WTC11 (cell line): ENCODE measurements around the gene PADI6. TPM values are rescaled to one million over a fixed set of nuclear protein-coding genes. Genes with fewer than 3 reads are reported as not detected.

Source experiments
- ATAC-seq: fragments of 200-7000 bp; cut with Tn5 transposase; 2 replicates; pipeline ENCODE4 v1.10.0; 2021; ENCODE audit warnings: mild to moderate bottlenecking, moderate library complexity
- CTCF ChIA-PET: fragments of 300-600 bp; sonication (Branson Sonifier 250); formaldehyde crosslinking; loops from one replicate; lab custom pipeline; 2021; ENCODE audit warnings: antibody characterized with exemption; lab: Charles Lee
- POLR2A ChIA-PET: fragments of 350-600 bp; sonication (Branson Sonifier 250); formaldehyde crosslinking; loops from one replicate; lab custom pipeline; 2021; ENCODE audit warnings: antibody characterized with exemption; lab: Charles Lee
- DNase-seq: peaks from one replicate; pipeline ENCODE4 v3.0.0; 2021; ENCODE audit warnings: low spot score
- H3K27ac Mint-ChIP-seq: 2 replicates; pipeline ENCODE4 v1.8.0; 2021; ENCODE audit warnings: mixed read lengths
- H3K27me3 Mint-ChIP-seq: 2 replicates; pipeline ENCODE4 v1.8.0; 2021; ENCODE audit warnings: low read depth, mild to moderate bottlenecking, moderate library complexity, mixed read lengths
- H3K36me3 Mint-ChIP-seq: 2 replicates; pipeline ENCODE4 v1.8.0; 2021; ENCODE audit warnings: mixed read lengths
- H3K4me1 Mint-ChIP-seq: 2 replicates; pipeline ENCODE4 v1.8.0; 2022; ENCODE audit warnings: mixed read lengths
- H3K4me3 Mint-ChIP-seq: 2 replicates; pipeline ENCODE4 v1.8.0; 2021; ENCODE audit warnings: mild to moderate bottlenecking, moderate library complexity, mixed read lengths
- H3K9me3 Mint-ChIP-seq: 2 replicates; pipeline ENCODE4 v1.8.0; 2021; ENCODE audit warnings: mixed read lengths
- FOXK1 ChIP-seq: sonication (generic); formaldehyde crosslinking; IDR thresholded peaks from 2 replicates; pipeline ENCODE4 v1.8.0; 2022; ENCODE audit warnings: mild to moderate bottlenecking, moderate library complexity, missing genetic modification reagents
- KAT7 ChIP-seq: sonication (generic); formaldehyde crosslinking; IDR thresholded peaks from 2 replicates; pipeline ENCODE4 v1.8.1; 2023; ENCODE audit warnings: missing genetic modification reagents, mild to moderate bottlenecking, borderline replicate concordance
- NFATC4 ChIP-seq: fragments of 250-450 bp; sonication (Bioruptor Pico); IDR thresholded peaks from 2 replicates; pipeline ENCODE4 v1.9.0; 2021; ENCODE audit warnings: mild to moderate bottlenecking
- NFYB ChIP-seq: sonication (generic); formaldehyde crosslinking; conservative IDR thresholded peaks from 2 replicates; pipeline ENCODE4 v1.8.0; 2022; ENCODE audit warnings: low read depth, missing genetic modification reagents
- OVOL2 ChIP-seq: fragments of 250-450 bp; sonication (Bioruptor Pico); IDR thresholded peaks from 2 replicates; pipeline ENCODE4 v1.9.0; 2021; ENCODE audit warnings: mild to moderate bottlenecking, borderline replicate concordance
- TEAD4 ChIP-seq: sonication (generic); formaldehyde crosslinking; IDR thresholded peaks from 2 replicates; pipeline ENCODE4 v1.8.0; 2022; ENCODE audit warnings: mild to moderate bottlenecking, missing genetic modification reagents
- TP53 ChIP-seq: sonication (generic); formaldehyde crosslinking; IDR thresholded peaks from 2 replicates; pipeline ENCODE4 v1.8.1; 2023; ENCODE audit warnings: mild to moderate bottlenecking, missing genetic modification reagents
- ZBTB21 ChIP-seq: sonication (generic); formaldehyde crosslinking; IDR thresholded peaks from 2 replicates; pipeline ENCODE4 v1.8.1; 2023; ENCODE audit warnings: mild to moderate bottlenecking, missing genetic modification reagents, borderline replicate concordance
- ZNF219 ChIP-seq: sonication (generic); formaldehyde crosslinking; IDR thresholded peaks from 2 replicates; pipeline ENCODE4 v1.8.0; 2023; ENCODE audit warnings: missing genetic modification reagents, mild to moderate bottlenecking, borderline replicate concordance
- ZNF232 ChIP-seq: sonication (generic); formaldehyde crosslinking; IDR thresholded peaks from 2 replicates; pipeline ENCODE4 v1.8.0; 2022; ENCODE audit warnings: mild to moderate bottlenecking, missing genetic modification reagents
- ZNF263 ChIP-seq: sonication (generic); formaldehyde crosslinking; IDR thresholded peaks from 2 replicates; pipeline ENCODE4 v1.8.1; 2022; ENCODE audit warnings: low read depth, mild to moderate bottlenecking, moderate library complexity, missing genetic modification reagents
- ZNF317 ChIP-seq: sonication (generic); formaldehyde crosslinking; IDR thresholded peaks from 2 replicates; pipeline ENCODE4 v1.8.1; 2023; ENCODE audit warnings: low read depth, mild to moderate bottlenecking, moderate library complexity, missing genetic modification reagents, borderline replicate concordance
- ZNF396 ChIP-seq: fragments of 250-450 bp; sonication (Bioruptor Pico); IDR thresholded peaks from 2 replicates; pipeline ENCODE4 v1.8.0; 2021; ENCODE audit warnings: mild to moderate bottlenecking, moderate library complexity, borderline replicate concordance
- ZNF416 ChIP-seq: fragments of 250-450 bp; sonication (Bioruptor Pico); IDR thresholded peaks from 2 replicates; pipeline ENCODE4 v1.9.0; 2021; ENCODE audit warnings: mild to moderate bottlenecking, inconsistent platforms
- total RNA-seq: library from RNA; stranded (reverse); gene quantifications from 3 replicates; pipeline ENCODE4 v1.2.3, GENCODE V29; 2021
- TF ChIP-seq, protein P1 (sequence below): fragments of 250-450 bp; sonication (Bioruptor Pico); conservative IDR thresholded peaks from 2 replicates; pipeline ENCODE4 v1.9.0; 2021; ENCODE audit warnings: mild to moderate bottlenecking
- TF ChIP-seq, protein P2 (sequence below): fragments of 250-450 bp; sonication (Bioruptor Pico); IDR thresholded peaks from 2 replicates; pipeline ENCODE4 v1.8.0; 2021; ENCODE audit warnings: mild to moderate bottlenecking
- TF ChIP-seq, protein P3 (sequence below): fragments of 200-600 bp; IDR thresholded peaks from 2 replicates; pipeline ENCODE4 v1.8.0; 2022; ENCODE audit warnings: antibody characterized with exemption
- TF ChIP-seq, protein P4 (sequence below): sonication (generic); formaldehyde crosslinking; IDR thresholded peaks from 2 replicates; pipeline ENCODE4 v1.8.0; 2023; ENCODE audit warnings: missing genetic modification reagents
- TF ChIP-seq, protein P5 (sequence below): fragments of 250-450 bp; sonication (Bioruptor Pico); IDR thresholded peaks from 2 replicates; pipeline ENCODE4 v1.9.0; 2021; ENCODE audit warnings: moderate library complexity, mild to moderate bottlenecking, inconsistent platforms, borderline replicate concordance
- TF ChIP-seq, protein P6 (sequence below): sonication (generic); formaldehyde crosslinking; IDR thresholded peaks from 2 replicates; pipeline ENCODE4 v1.8.1; 2022; ENCODE audit warnings: low read depth, missing genetic modification reagents, borderline replicate concordance
- TF ChIP-seq, protein P7 (sequence below): sonication (generic); formaldehyde crosslinking; IDR thresholded peaks from 2 replicates; pipeline ENCODE4 v1.8.1; 2023; ENCODE audit warnings: mild to moderate bottlenecking, moderate library complexity, missing genetic modification reagents

Gene PADI6
- total RNA-seq, 1 experiment from 2014 or later = not detected

DNA sequence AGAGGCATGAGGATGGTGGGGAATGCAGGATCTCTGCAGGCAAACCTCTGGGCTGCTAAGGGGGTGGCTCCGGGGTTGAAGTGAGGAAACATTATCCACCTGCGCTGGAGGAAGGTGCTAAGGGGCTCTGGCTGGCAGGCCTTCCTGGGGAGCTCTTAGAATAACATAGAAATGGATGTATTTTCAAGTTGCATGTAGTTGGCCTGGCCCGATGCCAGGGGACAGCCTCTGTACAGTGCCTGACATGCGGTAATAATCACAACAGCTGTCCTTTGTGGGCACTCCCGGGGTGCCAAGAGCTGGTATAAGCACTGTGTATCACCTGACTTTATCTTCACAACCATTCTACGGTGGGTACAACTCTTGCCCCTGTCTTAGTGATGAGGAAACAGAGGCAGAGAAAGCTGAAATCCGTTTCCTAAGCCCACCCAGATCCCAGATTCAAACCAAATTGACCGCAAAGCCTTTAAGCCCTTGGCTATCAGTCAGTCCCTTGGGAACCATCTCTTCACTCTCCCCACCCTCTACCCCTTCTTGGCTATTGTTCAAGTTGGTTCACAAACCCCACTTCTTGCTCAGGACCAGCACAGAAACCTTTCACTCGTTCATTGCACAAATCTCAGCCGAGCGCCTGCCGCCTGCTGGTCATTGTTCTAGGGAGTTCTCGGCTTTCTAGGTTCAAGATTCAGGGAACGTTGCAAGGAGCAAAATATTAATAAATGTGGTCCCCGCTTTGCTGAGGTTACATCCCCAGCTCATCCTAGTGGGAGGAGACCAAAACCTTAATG is 33.1 kb upstream of the PADI6 start:
- no peak for DNase-seq
- Mint-ChIP-seq H3K27ac (no peak overlapping the region), H3K4me3 (no peak overlapping the region), H3K27me3 (no peaks in the 10 kb centered on the region), H3K36me3 (peaks cover 6% of the 10 kb centered on the region; the same call in 1 of the 2 replicates)
- ChIA-PET POLR2A (no interaction called here), CTCF (interaction anchor here (0.8 to 1.4 kb wide), 5 partner anchors 17 to 279 kb away, joined by 3 to 4 read pairs (median 3); no protein-coding TSS in a partner anchor)
- TF ChIP-seq KAT7 = no peak
- TF ChIP-seq, protein P1, sequence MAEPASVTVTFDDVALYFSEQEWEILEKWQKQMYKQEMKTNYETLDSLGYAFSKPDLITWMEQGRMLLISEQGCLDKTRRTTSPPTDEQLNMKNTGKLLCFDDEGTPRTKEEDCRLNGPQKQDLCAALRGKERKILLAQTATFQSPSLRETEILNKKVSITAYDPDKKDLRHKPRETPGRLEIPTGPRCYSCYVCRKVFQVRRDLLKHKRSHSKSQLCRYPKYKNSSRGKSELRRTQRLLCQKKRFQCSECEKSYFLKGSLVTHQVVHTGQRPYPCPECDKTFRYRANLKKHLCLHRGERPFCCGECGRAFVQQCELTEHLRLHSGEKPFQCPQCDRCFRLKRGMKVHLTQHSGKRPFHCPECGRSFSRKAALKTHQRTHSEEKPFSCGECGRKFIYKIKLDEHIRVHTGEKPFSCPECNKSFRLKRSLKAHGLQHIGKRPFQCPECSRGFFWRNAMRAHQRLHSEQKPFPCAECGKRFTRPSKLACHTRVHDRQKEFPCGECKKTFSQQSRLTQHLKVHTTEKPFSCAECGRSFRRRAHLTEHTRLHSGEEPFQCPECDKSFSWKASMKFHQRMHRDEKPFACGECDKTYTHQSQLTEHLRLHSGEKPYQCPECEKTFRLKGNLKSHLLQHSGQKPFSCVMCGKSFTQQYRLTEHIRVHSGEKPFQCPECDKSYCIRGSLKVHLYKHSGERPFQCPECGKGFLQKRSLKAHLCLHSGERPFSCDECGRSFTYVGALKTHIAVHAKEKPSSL (CRISPR knock-in tag) = no peak
- no peak for TF ChIP-seq TEAD4 (CRISPR knock-in tag)
- no peak for TF ChIP-seq OVOL2 (CRISPR knock-in tag)
- TF ChIP-seq ZNF263 (CRISPR knock-in tag) = no peak
- no peak for TF ChIP-seq NFYB (CRISPR knock-in tag)
- TF ChIP-seq ZNF396 (CRISPR knock-in tag) = no peak
- no peak for TF ChIP-seq ZNF219 (CRISPR knock-in tag)
- TF ChIP-seq, all 79 proteins: peak for 0
- peaks cover 6% of the 10 kb centered on the region for H3K9me3 Mint-ChIP-seq
- no peak for ATAC-seq
- H3K4me1 Mint-ChIP-seq = no peaks in the 10 kb centered on the region

DNA sequence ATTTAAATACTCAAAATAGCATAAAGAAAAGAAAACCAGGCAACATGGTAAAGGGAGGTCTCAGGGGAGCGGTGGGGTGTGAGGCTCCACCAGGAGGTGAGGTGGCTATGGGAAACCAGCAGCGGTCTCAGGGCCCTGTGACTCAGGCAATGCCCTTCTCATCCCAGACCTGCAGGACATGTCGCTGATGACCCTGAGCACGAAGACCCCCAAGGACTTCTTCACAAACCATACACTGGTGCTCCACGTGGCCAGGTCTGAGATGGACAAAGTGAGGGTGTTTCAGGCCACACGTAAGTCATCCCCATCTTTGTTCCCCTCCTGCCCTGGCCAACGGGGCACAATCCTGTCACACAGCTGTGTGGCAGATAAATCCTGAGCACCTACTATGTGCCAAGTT is 32.5 kb upstream of the PADI6 start:
- TF ChIP-seq ZNF317 (CRISPR knock-in tag) = no peak
- TF ChIP-seq, protein P2, sequence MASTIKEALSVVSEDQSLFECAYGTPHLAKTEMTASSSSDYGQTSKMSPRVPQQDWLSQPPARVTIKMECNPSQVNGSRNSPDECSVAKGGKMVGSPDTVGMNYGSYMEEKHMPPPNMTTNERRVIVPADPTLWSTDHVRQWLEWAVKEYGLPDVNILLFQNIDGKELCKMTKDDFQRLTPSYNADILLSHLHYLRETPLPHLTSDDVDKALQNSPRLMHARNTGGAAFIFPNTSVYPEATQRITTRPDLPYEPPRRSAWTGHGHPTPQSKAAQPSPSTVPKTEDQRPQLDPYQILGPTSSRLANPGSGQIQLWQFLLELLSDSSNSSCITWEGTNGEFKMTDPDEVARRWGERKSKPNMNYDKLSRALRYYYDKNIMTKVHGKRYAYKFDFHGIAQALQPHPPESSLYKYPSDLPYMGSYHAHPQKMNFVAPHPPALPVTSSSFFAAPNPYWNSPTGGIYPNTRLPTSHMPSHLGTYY (CRISPR knock-in tag) = no peak
- TF ChIP-seq, protein P3, sequence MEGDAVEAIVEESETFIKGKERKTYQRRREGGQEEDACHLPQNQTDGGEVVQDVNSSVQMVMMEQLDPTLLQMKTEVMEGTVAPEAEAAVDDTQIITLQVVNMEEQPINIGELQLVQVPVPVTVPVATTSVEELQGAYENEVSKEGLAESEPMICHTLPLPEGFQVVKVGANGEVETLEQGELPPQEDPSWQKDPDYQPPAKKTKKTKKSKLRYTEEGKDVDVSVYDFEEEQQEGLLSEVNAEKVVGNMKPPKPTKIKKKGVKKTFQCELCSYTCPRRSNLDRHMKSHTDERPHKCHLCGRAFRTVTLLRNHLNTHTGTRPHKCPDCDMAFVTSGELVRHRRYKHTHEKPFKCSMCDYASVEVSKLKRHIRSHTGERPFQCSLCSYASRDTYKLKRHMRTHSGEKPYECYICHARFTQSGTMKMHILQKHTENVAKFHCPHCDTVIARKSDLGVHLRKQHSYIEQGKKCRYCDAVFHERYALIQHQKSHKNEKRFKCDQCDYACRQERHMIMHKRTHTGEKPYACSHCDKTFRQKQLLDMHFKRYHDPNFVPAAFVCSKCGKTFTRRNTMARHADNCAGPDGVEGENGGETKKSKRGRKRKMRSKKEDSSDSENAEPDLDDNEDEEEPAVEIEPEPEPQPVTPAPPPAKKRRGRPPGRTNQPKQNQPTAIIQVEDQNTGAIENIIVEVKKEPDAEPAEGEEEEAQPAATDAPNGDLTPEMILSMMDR = no peak
- TF ChIP-seq ZNF416 = no peak
- no peak for TF ChIP-seq TP53
- no peak for TF ChIP-seq NFATC4
- TF ChIP-seq ZNF263 (CRISPR knock-in tag) = no peak
- no peak for TF ChIP-seq ZNF232
- TF ChIP-seq, protein P4, sequence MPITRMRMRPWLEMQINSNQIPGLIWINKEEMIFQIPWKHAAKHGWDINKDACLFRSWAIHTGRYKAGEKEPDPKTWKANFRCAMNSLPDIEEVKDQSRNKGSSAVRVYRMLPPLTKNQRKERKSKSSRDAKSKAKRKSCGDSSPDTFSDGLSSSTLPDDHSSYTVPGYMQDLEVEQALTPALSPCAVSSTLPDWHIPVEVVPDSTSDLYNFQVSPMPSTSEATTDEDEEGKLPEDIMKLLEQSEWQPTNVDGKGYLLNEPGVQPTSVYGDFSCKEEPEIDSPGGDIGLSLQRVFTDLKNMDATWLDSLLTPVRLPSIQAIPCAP (CRISPR knock-in tag) = no peak
- TF ChIP-seq FOXK1 = no peak
- no peak for TF ChIP-seq ZBTB21
- TF ChIP-seq, protein P5, sequence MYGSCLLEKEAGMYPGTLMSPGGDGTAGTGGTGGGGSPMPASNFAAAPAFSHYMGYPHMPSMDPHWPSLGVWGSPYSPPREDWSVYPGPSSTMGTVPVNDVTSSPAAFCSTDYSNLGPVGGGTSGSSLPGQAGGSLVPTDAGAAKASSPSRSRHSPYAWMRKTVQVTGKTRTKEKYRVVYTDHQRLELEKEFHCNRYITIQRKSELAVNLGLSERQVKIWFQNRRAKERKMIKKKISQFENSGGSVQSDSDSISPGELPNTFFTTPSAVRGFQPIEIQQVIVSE (CRISPR knock-in tag) = no peak
- no peak for TF ChIP-seq TEAD4 (CRISPR knock-in tag)
- TF ChIP-seq, protein P6, sequence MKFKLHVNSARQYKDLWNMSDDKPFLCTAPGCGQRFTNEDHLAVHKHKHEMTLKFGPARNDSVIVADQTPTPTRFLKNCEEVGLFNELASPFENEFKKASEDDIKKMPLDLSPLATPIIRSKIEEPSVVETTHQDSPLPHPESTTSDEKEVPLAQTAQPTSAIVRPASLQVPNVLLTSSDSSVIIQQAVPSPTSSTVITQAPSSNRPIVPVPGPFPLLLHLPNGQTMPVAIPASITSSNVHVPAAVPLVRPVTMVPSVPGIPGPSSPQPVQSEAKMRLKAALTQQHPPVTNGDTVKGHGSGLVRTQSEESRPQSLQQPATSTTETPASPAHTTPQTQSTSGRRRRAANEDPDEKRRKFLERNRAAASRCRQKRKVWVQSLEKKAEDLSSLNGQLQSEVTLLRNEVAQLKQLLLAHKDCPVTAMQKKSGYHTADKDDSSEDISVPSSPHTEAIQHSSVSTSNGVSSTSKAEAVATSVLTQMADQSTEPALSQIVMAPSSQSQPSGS (CRISPR knock-in tag) = no peak
- TF ChIP-seq, protein P7, sequence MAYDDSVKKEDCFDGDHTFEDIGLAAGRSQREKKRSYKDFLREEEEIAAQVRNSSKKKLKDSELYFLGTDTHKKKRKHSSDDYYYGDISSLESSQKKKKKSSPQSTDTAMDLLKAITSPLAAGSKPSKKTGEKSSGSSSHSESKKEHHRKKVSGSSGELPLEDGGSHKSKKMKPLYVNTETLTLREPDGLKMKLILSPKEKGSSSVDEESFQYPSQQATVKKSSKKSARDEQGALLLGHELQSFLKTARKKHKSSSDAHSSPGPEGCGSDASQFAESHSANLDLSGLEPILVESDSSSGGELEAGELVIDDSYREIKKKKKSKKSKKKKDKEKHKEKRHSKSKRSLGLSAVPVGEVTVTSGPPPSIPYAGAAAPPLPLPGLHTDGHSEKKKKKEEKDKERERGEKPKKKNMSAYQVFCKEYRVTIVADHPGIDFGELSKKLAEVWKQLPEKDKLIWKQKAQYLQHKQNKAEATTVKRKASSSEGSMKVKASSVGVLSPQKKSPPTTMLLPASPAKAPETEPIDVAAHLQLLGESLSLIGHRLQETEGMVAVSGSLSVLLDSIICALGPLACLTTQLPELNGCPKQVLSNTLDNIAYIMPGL = no peak
- no peak for TF ChIP-seq OVOL2 (CRISPR knock-in tag)
- peaks cover 7% of the 10 kb centered on the region; the same call in 1 of the 2 replicates for H3K36me3 Mint-ChIP-seq
- no peaks in the 10 kb centered on the region for H3K27me3 Mint-ChIP-seq
- no peak for DNase-seq
- POLR2A ChIA-PET = no interaction called here
- no peak overlapping the region for H3K4me3 Mint-ChIP-seq
- CTCF ChIA-PET = interaction anchor here (0.8 to 1.3 kb wide), 2 partner anchors 58 to 66 kb away, joined by 3 read pairs; no protein-coding TSS in a partner anchor
- H3K9me3 Mint-ChIP-seq = peaks cover 9% of the 10 kb centered on the region
- no peak for ATAC-seq
- no peaks in the 10 kb centered on the region for H3K4me1 Mint-ChIP-seq
- H3K27ac Mint-ChIP-seq = no peak overlapping the region
